Ovary (tissue), 9 donors: ENCODE measurements around the gene ASIP. TPM values are rescaled to one million over a fixed set of nuclear protein-coding genes. Genes with fewer than 3 reads are reported as not detected.
A peak's percentile ranks its signal among the peaks of the same experiment; 100 is the strongest.

ENCODE experiments used
- DNase-seq, 5 donors: peaks; one replicate each; pipeline ENCODE4 v3.0.0-alpha.2; 2019 to 2020
- H3K27ac ChIP-seq, 2 donors: fragments of 200-600 bp; one replicate each; pipeline versions ENCODE4 v1.5.1 to v1.8.0; 2019 to 2022
- H3K27me3 ChIP-seq: fragments of 200-600 bp; one replicate; pipeline ENCODE4 v1.8.0; 2022
- H3K36me3 ChIP-seq: fragments of 200-600 bp; sonication (generic); one replicate; pipeline ENCODE4 v1.5.1; 2019
- H3K4me1 ChIP-seq: one replicate; pipeline ENCODE4 v1.8.1; 2013; ENCODE audit warnings: mild to moderate bottlenecking, moderate library complexity; ENCODE audit not compliant: insufficient read depth
- H3K4me3 ChIP-seq: fragments of 200-600 bp; sonication (generic); one replicate; pipeline ENCODE4 v1.5.1; 2017
- H3K9me3 ChIP-seq, 2 donors: fragments of 200-600 bp in 1 of 2; sonication (generic) in 1 of 2; one replicate each; pipeline versions ENCODE4 v1.5.1 to v1.8.1; 2013 to 2019; ENCODE audit warnings: mild to moderate bottlenecking in 1 of 2, moderate library complexity in 1 of 2
- CTCF ChIP-seq, 3 donors: fragments of 450-650 bp in 2 of 3; fragments of 200-600 bp in 1 of 3; IDR thresholded peaks; one replicate each; pipeline versions ENCODE4 v1.5.1 to v1.8.0; 2016 to 2022; ENCODE audit warnings: antibody characterized with exemption in 3 of 3, mild to moderate bottlenecking in 1 of 3
- EP300 ChIP-seq: sonication (generic); formaldehyde crosslinking; IDR thresholded peaks from one replicate; pipeline ENCODE4 v1.6.1; 2017; ENCODE audit warnings: antibody characterized with exemption
- POLR2A ChIP-seq: fragments of 450-650 bp; IDR thresholded peaks from one replicate; pipeline ENCODE4 v1.6.1; 2017; ENCODE audit warnings: antibody characterized with exemption, mild to moderate bottlenecking, moderate library complexity
- WGBS, 3 donors: extraction: QIAGEN DNeasy Blood & Tissue Kit in 1 of 3; methylation state at CpG; one replicate each; pipeline versions ENCODE4 v1.1.5 to v1.1.7; 2013 to 2017; 5-methylcytosine and 5-hydroxymethylcytosine counted together
- intact Hi-C, 4 donors: fragments of 100-400 bp; cut with DNase I; formaldehyde crosslinking; loops; one replicate each; pipeline versions ENCODE4 v1.11.0 to v1.15.1; 2022 to 2023
- polyA plus RNA-seq, 2 donors: library from polyadenylated mRNA; stranded (reverse); fragments of 200-250 nt in 1 of 2; fragments of 350-450 nt in 1 of 2; fragmentation: Illumina TruSeq in 1 of 2; extraction: RNeasy Lipid Tissue Mini Kit (QIAGEN cat#74804) in 1 of 2; gene quantifications; one replicate each; pipeline ENCODE4 v1.2.3, GENCODE V29; 2013 to 2014
- total RNA-seq, 7 donors: library from RNA; depleted of rRNA in 2 of 7; stranded (reverse); fragments of >200 nt in 2 of 7; fragmentation: NEBNext Ultra II Directional in 3 of 7; extraction: Animal tissue kit (Norgen Biotek cat#: 25700) in 3 of 7; gene quantifications; one replicate each; pipeline versions ENCODE4 v1.1.0 to v1.2.4, GENCODE V29; 2016 to 2023
- donor health status: DM: no; HTN: no; CAD: no; lungs with moderate emphysema.
- donor health status: DM: no; HTN: no; CAD: no.
- donor health status: Bipolar disorder and iron deficiency.
- donor health status: DM: yes; HTN: yes; CAD: no.
- donor health status: DM: no; HTN: no; CAD: no.
- donor health status: DM: yes; HTN: yes; CAD: no.

The ASIP gene
- total and polyA plus RNA-seq, 9 donors, result 0.37 to 57.1 (median 22.5) TPM

DNA sequence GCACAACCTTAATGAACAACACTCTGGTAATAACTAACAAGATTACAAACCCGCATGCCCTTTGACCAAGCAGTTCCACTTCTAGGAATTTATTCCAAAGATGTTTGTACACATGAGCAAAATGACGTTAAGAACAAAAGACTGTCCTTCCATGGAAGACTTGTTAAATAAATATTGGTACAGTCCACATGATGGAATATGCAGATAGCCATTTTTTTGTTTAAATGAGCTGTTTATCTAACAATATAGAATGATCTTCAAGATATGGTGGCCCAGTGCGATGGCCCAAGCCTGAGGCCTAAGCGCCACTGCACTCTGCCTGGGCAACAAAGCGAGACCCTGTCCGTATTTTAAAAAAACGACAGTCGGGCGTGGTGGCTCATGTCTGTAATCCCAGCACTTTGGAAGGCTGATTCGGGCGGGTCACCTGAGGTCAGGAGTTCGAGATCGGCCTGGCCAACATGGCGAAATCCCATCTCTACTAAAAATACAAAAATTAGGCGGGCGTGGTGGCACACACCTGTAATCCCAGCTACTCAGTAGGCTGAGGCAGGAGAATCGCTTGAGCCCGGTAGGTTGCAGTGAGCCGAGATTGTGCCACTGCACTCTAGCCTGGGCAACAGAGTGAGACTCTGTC, 69.4 kb downstream of the ASIP start:
- 88 to 90% (median 90%) methylated on average over 19 of the region's 19 CpGs for WGBS, 3 donors
- Histone ChIP-seq H3K36me3 (no peaks in the 10 kb centered on the region), H3K4me1 (no peaks in the 10 kb centered on the region), H3K4me3 (no peak overlapping the region), H3K27ac (no peak overlapping the region), H3K9me3 (no peaks in the 10 kb centered on the region), H3K27me3 (no peaks in the 10 kb centered on the region)
- DNase-seq, result no peak
- intact Hi-C loops, result loop anchor here in 3 of 4 donors (5.0 to 10.0 kb wide), 8 partner anchors 116 to 464 kb away; partner anchors contain the start of gene TP53INP2 (in 1 of the 3)
- TF ChIP-seq POLR2A, result no peak
- no peak for TF ChIP-seq EP300
- TF ChIP-seq CTCF (IDR thresholded peaks at IDR 0.05), result no peak

- Histone ChIP-seq H3K36me3 (no peaks in the 10 kb centered on the region), H3K9me3 (no peaks in the 10 kb centered on the region), H3K27me3 (no peaks in the 10 kb centered on the region), H3K27ac (peak overlapping the region; percentile 5 to 24), H3K4me3 (no peak overlapping the region), H3K4me1 (no peaks in the 10 kb centered on the region)
- peak in 3 of 5 donors; percentile 30 to 53 (median 33) for DNase-seq
- TF ChIP-seq EP300 (no peak), CTCF (IDR thresholded peaks at IDR 0.05) (no peak), POLR2A (no peak)
- WGBS, 3 donors, result 11 to 14% (median 13%) methylated on average over 37 to 45 of the region's 45 CpGs
- intact Hi-C loops, result loop anchor here in 3 of 4 donors (5.0 to 10.0 kb wide), 8 partner anchors 117 to 463 kb away; partner anchors contain the start of gene TP53INP2 (in 1 of the 3)
Observed at GRCh38 chr20:34311118-34312023, 70.1 kb downstream of the ASIP start.

- DNase-seq, result peak in 2 of 5 donors; percentile 38 to 53
- H3K4me1 ChIP-seq, result no peaks in the 10 kb centered on the region
- H3K36me3 ChIP-seq, result no peaks in the 10 kb centered on the region
- H3K27ac ChIP-seq, result peak overlapping the region; percentile 5 to 24
- H3K9me3 ChIP-seq, result no peaks in the 10 kb centered on the region
- H3K4me3 ChIP-seq, result no peak overlapping the region
- intact Hi-C loops, result loop anchor here in 3 of 4 donors (5.0 to 10.0 kb wide), 8 partner anchors 117 to 463 kb away; partner anchors contain the start of gene TP53INP2 (in 1 of the 3)
- TF ChIP-seq EP300, result no peak
- no peak for TF ChIP-seq CTCF (IDR thresholded peaks at IDR 0.05)
- no peak for TF ChIP-seq POLR2A
- 16 to 22% (median 20%) methylated on average over 11 of the region's 11 CpGs for WGBS, 3 donors
- H3K27me3 ChIP-seq, result no peaks in the 10 kb centered on the region
Observed at GRCh38 chr20:34312024-34312460, 70.8 kb downstream of the ASIP start.

- Histone ChIP-seq H3K27me3 (no peaks in the 10 kb centered on the region), H3K9me3 (no peaks in the 10 kb centered on the region), H3K4me3 (no peak overlapping the region), H3K4me1 (no peaks in the 10 kb centered on the region), H3K36me3 (no peaks in the 10 kb centered on the region), H3K27ac (no peak overlapping the region)
- intact Hi-C loops, result loop anchor here in 3 of 4 donors (5.0 to 10.0 kb wide), 8 partner anchors 118 to 462 kb away; partner anchors contain the start of gene TP53INP2 (in 1 of the 3)
- DNase-seq, result peak; percentile 81 to 89 (median 84)
- WGBS, 3 donors, result 7 to 13% (median 7%) methylated on average over 13 to 14 of the region's 14 CpGs
- TF ChIP-seq POLR2A, result no peak
- peak; percentile 95 to 97 (median 96) for TF ChIP-seq CTCF (IDR thresholded peaks at IDR 0.05)
- TF ChIP-seq EP300, result no peak
Observed at GRCh38 chr20:34312544-34313217, 71.5 kb downstream of the ASIP start.
